ENCODE data around the gene GPR156.

The GPR156 gene

DNA sequence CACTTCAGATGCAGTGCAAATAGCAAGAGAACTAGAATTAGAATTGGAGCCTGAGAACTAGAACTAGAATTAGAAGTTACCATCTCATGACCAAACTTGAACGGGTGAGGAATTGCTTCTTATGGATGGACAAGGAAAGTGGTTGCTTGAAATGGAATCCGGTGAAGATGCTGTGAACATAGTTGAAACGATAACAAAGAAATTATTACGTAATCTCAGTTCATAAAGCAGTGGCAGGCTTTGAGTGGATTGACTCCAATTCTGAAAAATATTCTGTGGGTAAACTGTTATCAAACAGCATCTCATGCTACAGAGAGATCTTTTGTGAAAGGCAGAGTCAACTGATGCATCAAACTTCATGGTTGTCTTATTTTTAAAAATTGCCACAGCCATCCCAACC is 142.8 kb downstream of the GPR156 start:
- H3K9ac ChIP-seq (ENCODE audit: low read length in 5 of 5): no peak overlapping the region
- peaks cover 0 to 8% (median 5%) of the 10 kb centered on the region in 5 donors for H3K4me1 ChIP-seq (ENCODE audit: control insufficient read depth in 5 of 5, insufficient read depth in 5 of 5, low read length in 5 of 5)
- no peak overlapping the region for H3K4me3 ChIP-seq (ENCODE audit: low read depth in 1 of 5, low read length in 5 of 5)
- no peak overlapping the region for H3K27ac ChIP-seq (ENCODE audit: low read depth, low read length)
- no peaks in the 10 kb centered on the region for H3K27me3 ChIP-seq (ENCODE audit: control insufficient read depth in 5 of 5, insufficient read depth in 4 of 5, low read length in 5 of 5)
- no peaks in the 10 kb centered on the region for H3K36me3 ChIP-seq (ENCODE audit: control insufficient read depth in 5 of 5, insufficient read depth in 5 of 5, low read length in 5 of 5)
- no peaks in the 10 kb centered on the region for H3K9me3 ChIP-seq (ENCODE audit: control insufficient read depth in 5 of 5, low read length in 5 of 5)

DNA sequence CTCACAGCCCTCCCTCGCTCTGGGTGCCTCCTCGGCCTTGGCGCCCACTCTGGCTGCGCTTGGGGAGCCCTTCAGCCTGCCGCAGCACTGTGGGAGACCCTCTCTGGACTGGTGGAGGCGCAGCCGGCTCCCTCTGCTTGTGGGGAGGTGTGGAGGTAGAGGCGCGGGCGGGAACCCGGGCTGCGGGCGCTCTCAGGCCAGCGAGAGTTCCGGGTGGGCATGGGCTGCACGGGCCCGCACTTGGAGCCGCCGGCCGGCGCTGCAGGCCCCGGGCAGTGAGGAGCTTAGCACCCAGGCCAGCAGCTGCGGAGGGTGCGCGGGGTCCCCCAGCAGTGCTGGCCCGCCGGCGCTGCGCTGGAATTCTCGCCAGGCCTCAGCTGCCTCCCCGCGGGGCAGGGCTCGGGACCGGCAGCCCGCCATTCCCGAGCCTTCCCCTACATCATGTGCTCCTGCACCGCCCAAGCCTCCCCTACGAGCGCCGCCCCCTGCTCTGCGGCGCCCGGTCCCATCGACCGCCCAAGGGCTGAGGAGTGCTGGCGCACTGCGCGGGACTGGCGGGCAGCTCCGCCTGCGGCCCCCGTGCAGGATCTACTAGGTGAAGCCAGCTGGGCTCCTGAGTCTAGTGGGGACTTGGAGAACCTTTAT is 144.8 kb downstream of the GPR156 start:
- no peaks in the 10 kb centered on the region for H3K9me3 ChIP-seq (ENCODE audit: control insufficient read depth in 5 of 5, low read length in 5 of 5)
- peaks cover 0 to 8% (median 5%) of the 10 kb centered on the region in 5 donors for H3K4me1 ChIP-seq (ENCODE audit: control insufficient read depth in 5 of 5, insufficient read depth in 5 of 5, low read length in 5 of 5)
- H3K9ac ChIP-seq (ENCODE audit: low read length in 5 of 5): no peak overlapping the region
- no peak overlapping the region for H3K4me3 ChIP-seq (ENCODE audit: low read depth in 1 of 5, low read length in 5 of 5)
- no peaks in the 10 kb centered on the region for H3K27me3 ChIP-seq (ENCODE audit: control insufficient read depth in 5 of 5, insufficient read depth in 4 of 5, low read length in 5 of 5)
- no peak overlapping the region for H3K27ac ChIP-seq (ENCODE audit: low read depth, low read length)
- H3K36me3 ChIP-seq (ENCODE audit: control insufficient read depth in 5 of 5, insufficient read depth in 5 of 5, low read length in 5 of 5): no peaks in the 10 kb centered on the region

DNA sequence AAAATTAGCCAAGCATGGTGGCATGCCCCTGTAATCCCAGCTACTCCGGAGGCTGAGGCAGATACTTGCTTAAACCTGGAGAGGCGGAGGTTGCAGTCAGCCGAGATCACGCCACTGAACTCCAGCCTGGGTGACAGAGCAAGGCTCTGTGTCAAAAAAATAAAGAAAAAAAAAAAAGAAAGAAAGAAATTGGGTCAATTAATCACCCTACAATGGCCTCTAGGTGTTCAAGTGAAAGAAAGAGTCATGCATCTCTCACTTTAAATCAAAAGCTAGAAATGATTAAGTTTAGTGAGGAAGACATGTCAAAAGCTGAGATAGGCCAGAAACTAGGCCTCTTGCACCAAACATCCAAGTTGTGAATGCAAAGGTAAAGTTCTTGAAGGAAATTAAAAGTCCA is 145.9 kb downstream of the GPR156 start:
- H3K27me3 ChIP-seq (ENCODE audit: control insufficient read depth in 5 of 5, insufficient read depth in 4 of 5, low read length in 5 of 5): no peaks in the 10 kb centered on the region
- H3K4me1 ChIP-seq (ENCODE audit: control insufficient read depth in 5 of 5, insufficient read depth in 5 of 5, low read length in 5 of 5): peaks cover 0 to 1% (median under 1%) of the 10 kb centered on the region in 5 donors
- no peaks in the 10 kb centered on the region for H3K36me3 ChIP-seq (ENCODE audit: control insufficient read depth in 5 of 5, insufficient read depth in 5 of 5, low read length in 5 of 5)
- no peaks in the 10 kb centered on the region for H3K9me3 ChIP-seq (ENCODE audit: control insufficient read depth in 5 of 5, low read length in 5 of 5)
- H3K9ac ChIP-seq (ENCODE audit: low read length in 5 of 5): no peak overlapping the region
- no peak overlapping the region for H3K4me3 ChIP-seq (ENCODE audit: low read depth in 1 of 5, low read length in 5 of 5)
- H3K27ac ChIP-seq (ENCODE audit: low read depth, low read length): no peak overlapping the region

DNA sequence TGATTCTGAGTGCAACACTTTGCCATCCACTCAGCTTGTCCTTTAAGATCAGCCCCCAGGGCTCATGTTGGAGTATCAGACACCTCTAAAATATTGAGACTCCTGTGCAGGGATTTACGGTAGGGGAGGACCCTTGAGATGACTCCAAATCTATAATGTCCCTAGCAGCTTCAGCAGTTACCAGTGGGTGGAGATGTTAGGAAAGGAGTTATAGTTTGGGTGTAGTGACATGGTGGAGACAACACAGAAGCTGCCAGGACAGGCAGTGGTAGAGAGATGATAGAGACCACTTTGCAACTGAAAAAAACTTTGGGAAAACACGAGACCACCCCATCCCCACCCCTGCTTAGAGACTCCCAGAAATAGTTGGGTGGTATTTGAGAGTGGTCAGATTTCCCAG is 147.5 kb downstream of the GPR156 start:
- Histone ChIP-seq H3K4me3 (ENCODE audit: low read depth in 1 of 5, low read length in 5 of 5) (no peak overlapping the region), H3K27ac (ENCODE audit: low read depth, low read length) (no peak overlapping the region), H3K36me3 (ENCODE audit: control insufficient read depth in 5 of 5, insufficient read depth in 5 of 5, low read length in 5 of 5) (no peaks in the 10 kb centered on the region), H3K9ac (ENCODE audit: low read length in 5 of 5) (no peak overlapping the region), H3K4me1 (ENCODE audit: control insufficient read depth in 5 of 5, insufficient read depth in 5 of 5, low read length in 5 of 5) (no peaks in the 10 kb centered on the region), H3K9me3 (ENCODE audit: control insufficient read depth in 5 of 5, low read length in 5 of 5) (no peaks in the 10 kb centered on the region), H3K27me3 (ENCODE audit: control insufficient read depth in 5 of 5, insufficient read depth in 4 of 5, low read length in 5 of 5) (no peaks in the 10 kb centered on the region)

DNA sequence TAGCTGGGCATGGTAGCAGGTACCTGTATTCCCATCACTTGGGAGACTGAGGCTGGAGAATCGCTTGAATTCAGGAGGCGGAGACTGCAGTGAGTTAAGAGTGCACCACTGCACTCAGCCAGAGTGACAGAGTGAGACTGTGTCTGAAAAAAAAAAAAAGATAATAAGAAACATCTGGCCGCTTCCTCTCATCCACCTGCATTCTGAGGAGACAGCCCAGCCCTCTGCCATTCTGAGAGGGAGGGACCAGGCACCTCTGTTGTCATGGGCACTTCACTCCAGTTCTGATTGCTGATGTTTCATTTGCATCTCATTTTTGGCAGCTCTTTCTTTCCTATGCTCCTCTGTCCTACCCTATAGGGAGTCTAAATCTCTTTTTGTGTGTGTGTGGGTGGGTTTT is 154.4 kb downstream of the GPR156 start:
- Histone ChIP-seq H3K4me3 (ENCODE audit: low read depth in 1 of 5, low read length in 5 of 5) (no peak overlapping the region), H3K36me3 (ENCODE audit: control insufficient read depth in 5 of 5, insufficient read depth in 5 of 5, low read length in 5 of 5) (no peaks in the 10 kb centered on the region), H3K27me3 (ENCODE audit: control insufficient read depth in 5 of 5, insufficient read depth in 4 of 5, low read length in 5 of 5) (no peaks in the 10 kb centered on the region), H3K4me1 (ENCODE audit: control insufficient read depth in 5 of 5, insufficient read depth in 5 of 5, low read length in 5 of 5) (no peaks in the 10 kb centered on the region), H3K9me3 (ENCODE audit: control insufficient read depth in 5 of 5, low read length in 5 of 5) (no peaks in the 10 kb centered on the region), H3K27ac (ENCODE audit: low read depth, low read length) (no peak overlapping the region), H3K9ac (ENCODE audit: low read length in 5 of 5) (no peak overlapping the region)

DNA sequence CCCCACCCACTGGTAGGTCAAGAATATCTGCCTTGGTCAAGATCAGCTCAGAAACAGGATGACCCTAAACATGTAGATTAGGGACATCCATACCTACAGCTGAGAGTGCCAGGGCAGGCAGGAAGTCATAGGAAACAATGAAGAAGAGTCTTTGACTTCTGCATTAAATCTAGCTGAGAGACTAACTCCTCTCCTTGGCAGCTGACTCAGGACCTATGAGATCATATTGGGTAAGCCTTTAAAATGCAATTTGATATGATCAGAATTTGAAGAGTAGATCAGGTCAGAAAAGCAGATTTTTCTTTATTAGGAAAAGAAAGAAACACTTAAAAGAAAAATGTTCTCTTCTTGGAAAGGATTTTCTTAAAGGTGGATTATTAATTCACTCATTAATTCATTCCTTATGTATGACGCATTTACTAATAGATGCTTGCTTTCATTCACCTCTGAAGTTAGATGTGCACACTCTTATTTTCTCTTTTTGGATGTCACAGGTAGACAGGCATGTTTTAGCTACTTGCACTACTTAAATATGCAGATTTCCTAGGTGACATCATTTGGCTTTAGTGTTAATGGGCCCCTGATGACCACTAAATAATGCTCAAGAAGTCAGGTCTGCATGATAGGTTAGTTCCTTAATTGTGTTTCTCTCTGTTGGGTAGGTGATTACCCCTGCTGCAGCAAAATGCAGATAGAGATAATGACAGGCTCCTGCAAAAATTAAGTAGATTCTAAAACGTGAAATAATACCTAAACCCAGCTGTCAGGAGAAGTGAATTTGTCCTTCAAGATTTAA is 155.1 kb downstream of the GPR156 start:
- no peaks in the 10 kb centered on the region for H3K4me1 ChIP-seq (ENCODE audit: control insufficient read depth in 5 of 5, insufficient read depth in 5 of 5, low read length in 5 of 5)
- H3K9ac ChIP-seq (ENCODE audit: low read length in 5 of 5): no peak overlapping the region
- H3K27me3 ChIP-seq (ENCODE audit: control insufficient read depth in 5 of 5, insufficient read depth in 4 of 5, low read length in 5 of 5): no peaks in the 10 kb centered on the region
- H3K9me3 ChIP-seq (ENCODE audit: control insufficient read depth in 5 of 5, low read length in 5 of 5): no peaks in the 10 kb centered on the region
- no peak overlapping the region for H3K27ac ChIP-seq (ENCODE audit: low read depth, low read length)
- no peak overlapping the region for H3K4me3 ChIP-seq (ENCODE audit: low read depth in 1 of 5, low read length in 5 of 5)
- no peaks in the 10 kb centered on the region for H3K36me3 ChIP-seq (ENCODE audit: control insufficient read depth in 5 of 5, insufficient read depth in 5 of 5, low read length in 5 of 5)

DNA sequence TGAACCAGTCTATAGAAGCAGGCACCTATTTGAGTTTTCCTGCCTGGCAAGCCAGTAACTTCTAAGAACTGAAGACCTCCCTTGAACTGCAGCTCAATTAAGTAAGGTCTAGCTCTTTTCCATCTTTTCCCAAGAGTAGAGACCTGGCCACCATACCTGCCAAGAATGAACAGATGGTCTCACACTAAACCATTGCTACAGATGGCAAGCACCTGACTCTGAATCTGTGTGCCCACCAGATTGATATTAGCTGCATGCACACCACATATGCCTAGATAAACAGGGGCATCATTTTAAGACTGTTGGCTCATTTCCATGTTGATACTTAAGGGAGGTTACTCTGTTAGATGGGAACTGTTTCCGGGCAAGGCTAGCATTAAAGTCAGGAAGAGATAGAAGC is 156.0 kb downstream of the GPR156 start:
- no peaks in the 10 kb centered on the region for H3K27me3 ChIP-seq (ENCODE audit: control insufficient read depth in 5 of 5, insufficient read depth in 4 of 5, low read length in 5 of 5)
- H3K27ac ChIP-seq (ENCODE audit: low read depth, low read length): no peak overlapping the region
- no peak overlapping the region for H3K4me3 ChIP-seq (ENCODE audit: low read depth in 1 of 5, low read length in 5 of 5)
- H3K9me3 ChIP-seq (ENCODE audit: control insufficient read depth in 5 of 5, low read length in 5 of 5): no peaks in the 10 kb centered on the region
- H3K9ac ChIP-seq (ENCODE audit: low read length in 5 of 5): no peak overlapping the region
- no peaks in the 10 kb centered on the region for H3K4me1 ChIP-seq (ENCODE audit: control insufficient read depth in 5 of 5, insufficient read depth in 5 of 5, low read length in 5 of 5)
- H3K36me3 ChIP-seq (ENCODE audit: control insufficient read depth in 5 of 5, insufficient read depth in 5 of 5, low read length in 5 of 5): no peaks in the 10 kb centered on the region

DNA sequence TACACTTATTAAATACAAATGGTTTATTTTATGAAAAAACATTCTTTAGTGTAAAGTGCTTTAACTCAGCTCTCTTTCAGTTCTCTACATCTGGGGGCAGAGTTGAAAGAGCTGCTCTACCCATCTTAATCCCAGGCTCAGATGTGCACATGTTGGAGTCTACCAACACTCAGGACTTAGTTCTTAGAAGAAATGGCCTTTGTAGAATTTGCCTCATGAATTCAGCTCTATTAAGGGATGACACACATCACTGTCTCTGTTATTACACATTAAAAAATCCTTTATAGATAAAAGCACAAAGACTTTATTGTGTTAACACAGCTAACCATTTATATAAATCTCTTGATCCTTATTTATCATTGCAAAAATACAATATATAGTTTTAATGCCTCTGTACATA is 159.0 kb downstream of the GPR156 start:
- H3K9ac ChIP-seq (ENCODE audit: low read length in 5 of 5): no peak overlapping the region
- H3K9me3 ChIP-seq (ENCODE audit: control insufficient read depth in 5 of 5, low read length in 5 of 5): peaks cover 0 to 2% (median 0%) of the 10 kb centered on the region in 5 donors
- H3K36me3 ChIP-seq (ENCODE audit: control insufficient read depth in 5 of 5, insufficient read depth in 5 of 5, low read length in 5 of 5): no peaks in the 10 kb centered on the region
- no peaks in the 10 kb centered on the region for H3K27me3 ChIP-seq (ENCODE audit: control insufficient read depth in 5 of 5, insufficient read depth in 4 of 5, low read length in 5 of 5)
- H3K4me3 ChIP-seq (ENCODE audit: low read depth in 1 of 5, low read length in 5 of 5): no peak overlapping the region
- H3K27ac ChIP-seq (ENCODE audit: low read depth, low read length): no peak overlapping the region
- H3K4me1 ChIP-seq (ENCODE audit: control insufficient read depth in 5 of 5, insufficient read depth in 5 of 5, low read length in 5 of 5): no peaks in the 10 kb centered on the region

DNA sequence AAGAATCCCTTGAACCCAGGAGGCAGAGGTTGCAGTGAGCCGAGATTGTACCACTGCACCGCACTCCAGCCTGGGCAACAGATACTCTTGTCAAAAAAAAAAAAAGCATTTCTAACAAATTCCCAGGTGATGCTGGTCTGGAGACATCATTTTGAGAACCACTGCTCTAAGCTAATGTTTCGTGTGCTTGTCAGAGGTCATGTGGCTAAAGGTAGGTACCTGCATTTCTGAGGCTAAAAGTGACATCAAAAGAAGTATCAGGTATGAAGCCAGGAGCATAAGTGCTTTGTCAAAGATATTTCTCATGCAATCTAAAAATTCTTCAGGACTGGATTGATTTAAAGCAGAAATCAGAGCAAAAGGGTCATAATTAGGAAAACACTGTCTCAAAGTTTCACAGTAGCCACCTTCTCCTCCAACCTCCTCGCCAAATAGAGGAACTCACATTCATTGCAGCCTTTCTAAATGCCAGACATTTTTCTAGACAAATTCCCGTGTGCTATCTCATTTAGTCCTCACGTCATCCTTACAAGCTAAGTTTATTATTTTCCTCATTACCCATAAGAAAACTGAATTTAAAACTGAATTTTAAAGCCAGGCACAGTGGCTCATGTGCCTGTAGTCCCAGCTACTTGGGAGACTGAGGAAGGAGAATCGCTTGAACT is 165.0 kb downstream of the GPR156 start:
- no peaks in the 10 kb centered on the region for H3K27me3 ChIP-seq (ENCODE audit: control insufficient read depth in 5 of 5, insufficient read depth in 4 of 5, low read length in 5 of 5)
- H3K27ac ChIP-seq (ENCODE audit: low read depth, low read length): no peak overlapping the region
- H3K9ac ChIP-seq (ENCODE audit: low read length in 5 of 5): no peak overlapping the region
- H3K9me3 ChIP-seq (ENCODE audit: control insufficient read depth in 5 of 5, low read length in 5 of 5): peaks cover 0 to 6% (median 0%) of the 10 kb centered on the region in 5 donors
- H3K36me3 ChIP-seq (ENCODE audit: control insufficient read depth in 5 of 5, insufficient read depth in 5 of 5, low read length in 5 of 5): no peaks in the 10 kb centered on the region
- H3K4me1 ChIP-seq (ENCODE audit: control insufficient read depth in 5 of 5, insufficient read depth in 5 of 5, low read length in 5 of 5): no peaks in the 10 kb centered on the region
- H3K4me3 ChIP-seq (ENCODE audit: low read depth in 1 of 5, low read length in 5 of 5): no peak overlapping the region
